CD4-positive, alpha-beta memory T cell (primary cell): Measurements from ENCODE around the gene CDK2. TPM values are rescaled to one million over a fixed set of nuclear protein-coding genes. Genes with fewer than 3 reads are reported as not detected.

ENCODE experiments used
- polyA plus RNA-seq, 2 donors: library from polyadenylated mRNA; unstranded; fragments of 300-500 nt; fragmentation: Illumina TruSeq; gene quantifications; one replicate each; pipeline ENCODE4 v1.2.3, GENCODE V29; 2021
- total RNA-seq, 2 experiments: library from RNA; stranded (reverse); gene quantifications; one replicate each; pipeline ENCODE4 v1.2.3, GENCODE V29; 2021

Gene CDK2
- total and polyA plus RNA-seq, 4 experiments from 2014 or later = 4.7 to 21.5 (median 11.6) TPM

Other genes starting within 250 kb of the CDK2 start
- 10 to 100 TPM; 29.9 to 32.5 TPM for gene RDH5, start 246.4 kb upstream of the CDK2 start, total RNA-seq
- 1 to 10 TPM; 1.4 to 1.8 TPM for gene RDH5, start 246.4 kb upstream of the CDK2 start, polyA plus RNA-seq
- gene CD63, start 237.8 kb upstream of the CDK2 start, total RNA-seq = 10 to 100 TPM; 76.4 to 79.7 TPM
- gene CD63, start 237.8 kb upstream of the CDK2 start, polyA plus RNA-seq = 100 to 1,000 TPM; 191 to 349 TPM
- 10 to 100 TPM; 15.1 to 15.8 TPM for gene GDF11, start 223.7 kb upstream of the CDK2 start, total RNA-seq
- 1 to 10 TPM in 1 of 2 donors, under 1 TPM in 1; 0.25 to 1.6 TPM for gene GDF11, start 223.7 kb upstream of the CDK2 start, polyA plus RNA-seq
- 10 to 100 TPM; 47.7 to 49.4 TPM for gene SARNP, start 149.1 kb upstream of the CDK2 start, total RNA-seq
- gene SARNP, start 149.1 kb upstream of the CDK2 start, polyA plus RNA-seq = 100 to 1,000 TPM in 1 of 2 donors, 10 to 100 TPM in 1; 90.2 to 122 TPM
- 10 to 100 TPM; 42.6 to 44.4 TPM for gene ORMDL2, start 148.8 kb upstream of the CDK2 start, total RNA-seq
- 100 to 1,000 TPM in 1 of 2 donors, 10 to 100 TPM in 1; 95.8 to 142 TPM for gene ORMDL2, start 148.8 kb upstream of the CDK2 start, polyA plus RNA-seq
- gene DNAJC14, start 137.2 kb upstream of the CDK2 start, total RNA-seq = 10 to 100 TPM; 31.8 to 42.4 TPM
- 10 to 100 TPM; 32.7 to 36.8 TPM for gene DNAJC14, start 137.2 kb upstream of the CDK2 start, polyA plus RNA-seq
- gene MMP19, start 123.9 kb upstream of the CDK2 start, total RNA-seq = 1 to 10 TPM in 1 of 2 experiments, under 1 TPM in 1; 0.67 to 1.3 TPM
- not detected for gene MMP19, start 123.9 kb upstream of the CDK2 start, polyA plus RNA-seq
- gene PYM1, start 38.9 kb upstream of the CDK2 start, total RNA-seq = 10 to 100 TPM; 35.7 to 39.3 TPM
- 10 to 100 TPM; 75.1 to 86.9 TPM for gene PYM1, start 38.9 kb upstream of the CDK2 start, polyA plus RNA-seq
- 1,000 to 10,000 TPM; 1,301 to 1,410 TPM for gene DGKA, start 35.7 kb upstream of the CDK2 start, total RNA-seq
- 100 to 1,000 TPM; 195 to 493 TPM for gene DGKA, start 35.7 kb upstream of the CDK2 start, polyA plus RNA-seq
- not detected for gene PMEL, start 788 bp upstream of the CDK2 start, total RNA-seq
- gene PMEL, start 788 bp upstream of the CDK2 start, polyA plus RNA-seq = not detected
- 100 to 1,000 TPM; 106 to 112 TPM for gene RAB5B, start 7.2 kb downstream of the CDK2 start, total RNA-seq
- gene RAB5B, start 7.2 kb downstream of the CDK2 start, polyA plus RNA-seq = 10 to 100 TPM; 67.5 to 80.8 TPM
- 1 to 10 TPM; 5.4 to 5.9 TPM for gene SUOX, start 30.4 kb downstream of the CDK2 start, total RNA-seq
- not detected for gene SUOX, start 30.4 kb downstream of the CDK2 start, polyA plus RNA-seq
- gene IKZF4, start 54.2 kb downstream of the CDK2 start, total RNA-seq = 1 to 10 TPM; 7.2 to 7.9 TPM
- gene IKZF4, start 54.2 kb downstream of the CDK2 start, polyA plus RNA-seq = 1 to 10 TPM in 1 of 2 donors, under 1 TPM in 1; 0.37 to 2.2 TPM
- gene RPS26, start 75.1 kb downstream of the CDK2 start, total RNA-seq = 10 to 100 TPM; 55.6 to 55.8 TPM
- 1,000 to 10,000 TPM in 1 of 2 donors, 100 to 1,000 TPM in 1; 386 to 1,449 TPM for gene RPS26, start 75.1 kb downstream of the CDK2 start, polyA plus RNA-seq
- gene ERBB3, start 113.3 kb downstream of the CDK2 start, total RNA-seq = 1 to 10 TPM; 5.9 to 6.9 TPM
- under 1 TPM; 0.61 to 0.70 TPM for gene ERBB3, start 113.3 kb downstream of the CDK2 start, polyA plus RNA-seq
- gene PA2G4, start 137.7 kb downstream of the CDK2 start, total RNA-seq = 100 to 1,000 TPM; 106 to 108 TPM
- 100 to 1,000 TPM; 204 to 223 TPM for gene PA2G4, start 137.7 kb downstream of the CDK2 start, polyA plus RNA-seq
- 1,000 to 10,000 TPM; 5,438 to 5,728 TPM for gene RPL41, start 149.8 kb downstream of the CDK2 start, total RNA-seq
- 1,000 to 10,000 TPM; 6,058 to 8,691 TPM for gene RPL41, start 149.8 kb downstream of the CDK2 start, polyA plus RNA-seq
- gene ZC3H10, start 151.4 kb downstream of the CDK2 start, total RNA-seq = 10 to 100 TPM; 16.3 to 19.6 TPM
- gene ZC3H10, start 151.4 kb downstream of the CDK2 start, polyA plus RNA-seq = 1 to 10 TPM in 1 of 2 donors, under 1 TPM in 1; 0.27 to 3.9 TPM
- gene ESYT1, start 161.4 kb downstream of the CDK2 start, total RNA-seq = 100 to 1,000 TPM; 249 to 258 TPM
- gene ESYT1, start 161.4 kb downstream of the CDK2 start, polyA plus RNA-seq = 100 to 1,000 TPM; 395 to 690 TPM
- gene MYL6B, start 185.8 kb downstream of the CDK2 start, total RNA-seq = 1 to 10 TPM; 2.6 to 3.4 TPM
- gene MYL6B, start 185.8 kb downstream of the CDK2 start, polyA plus RNA-seq = 1 to 10 TPM; 1.8 to 4.8 TPM
- gene MYL6, start 191.5 kb downstream of the CDK2 start, total RNA-seq = 100 to 1,000 TPM; 567 to 589 TPM
- gene MYL6, start 191.5 kb downstream of the CDK2 start, polyA plus RNA-seq = 1,000 to 10,000 TPM; 2,141 to 3,317 TPM
- 100 to 1,000 TPM; 192 to 199 TPM for gene SMARCC2, start 222.7 kb downstream of the CDK2 start, total RNA-seq
- 10 to 100 TPM; 27.0 to 90.9 TPM for gene SMARCC2, start 222.7 kb downstream of the CDK2 start, polyA plus RNA-seq